Gastrocnemius medialis (tissue), 4 donors: ENCODE results near the gene CTDSPL. TPM values are rescaled to one million over a fixed set of nuclear protein-coding genes. Genes with fewer than 3 reads are reported as not detected.

Experiments
- ATAC-seq, 2 donors: fragments of 150-250 bp; one replicate each; pipeline ENCODE4 v1.9.1; 2016
- DNase-seq, 2 donors: peaks; one replicate each; pipeline ENCODE4 v3.0.0-alpha.2; 2019
- H3K27ac ChIP-seq, 4 donors: fragments of 200-600 bp; sonication (generic); 1 replicate in 1 of 4; 2 replicates in 3 of 4; pipeline ENCODE4 v1.5.1; 2016 to 2018; ENCODE audit warnings: mild to moderate bottlenecking in 2 of 4, moderate library complexity in 1 of 4
- H3K27me3 ChIP-seq, 3 donors: fragments of 200-600 bp; sonication (generic) in 2 of 3; 1 replicate in 1 of 3; 2 replicates in 2 of 3; pipeline versions ENCODE4 v1.5.1 to v1.6.0; 2016 to 2019; ENCODE audit warnings: mild to moderate bottlenecking in 1 of 3, moderate library complexity in 1 of 3
- H3K36me3 ChIP-seq, 2 donors: fragments of 200-600 bp; sonication (generic) in 1 of 2; one replicate each; pipeline ENCODE4 v1.5.1; 2017 to 2018
- H3K4me1 ChIP-seq, 2 donors: fragments of 200-600 bp; sonication (generic) in 1 of 2; one replicate each; pipeline ENCODE4 v1.5.1; 2016 to 2017; ENCODE audit warnings: mild to moderate bottlenecking in 2 of 2
- H3K4me3 ChIP-seq, 4 donors: fragments of 200-600 bp; sonication (generic) in 3 of 4; 1 replicate in 1 of 4; 2 replicates in 3 of 4; pipeline ENCODE4 v1.5.1; 2016 to 2019; ENCODE audit warnings: mild to moderate bottlenecking in 2 of 4
- H3K9me3 ChIP-seq, 3 donors: fragments of 200-600 bp; sonication (generic) in 2 of 3; 1 replicate in 1 of 3; 2 replicates in 2 of 3; pipeline ENCODE4 v1.5.1; 2016 to 2019
- POLR2A ChIP-seq, 2 donors: fragments of 450-650 bp; IDR thresholded peaks; one replicate each; pipeline ENCODE4 v1.6.1; 2017; ENCODE audit warnings: antibody characterized with exemption in 2 of 2, mild to moderate bottlenecking in 2 of 2, moderate library complexity in 2 of 2
- in situ Hi-C, 4 donors: fragments of 200-750 bp; cut with MboI; loops; one replicate each; pipeline versions ENCODE4 v1.15.0 to v1.8.0; 2017; ENCODE audit warnings: low sequenced_read_pairs in 4 of 4
- intact Hi-C: fragments of 100-400 bp; cut with DNase I; formaldehyde crosslinking; loops from one replicate; pipeline ENCODE4 v1.15.1; 2023; ENCODE audit warnings: low total_unique reads
- total RNA-seq, 4 donors: library from RNA; depleted of rRNA; stranded (reverse); fragments of >200 nt; gene quantifications; one replicate each; pipeline versions ENCODE4 v1.1.0 to v1.2.3, GENCODE V29; 2016
- TF ChIP-seq, protein P1 (sequence below), 5 experiments: fragments of 450-650 bp in 3 of 5; fragments of 200-600 bp in 2 of 5; sonication (generic) in 2 of 5; IDR thresholded peaks in 4 of 5; conservative IDR thresholded peaks in 1 of 5; 1 replicate in 4 of 5; 2 replicates in 1 of 5; pipeline ENCODE4 v1.5.1; 2016 to 2019; ENCODE audit warnings: antibody characterized with exemption in 5 of 5, mild to moderate bottlenecking in 3 of 5, moderate library complexity in 3 of 5

The CTDSPL gene
- total RNA-seq, 4 donors from 2014 or later = 12.1 to 23.1 (median 14.6) TPM

DNA sequence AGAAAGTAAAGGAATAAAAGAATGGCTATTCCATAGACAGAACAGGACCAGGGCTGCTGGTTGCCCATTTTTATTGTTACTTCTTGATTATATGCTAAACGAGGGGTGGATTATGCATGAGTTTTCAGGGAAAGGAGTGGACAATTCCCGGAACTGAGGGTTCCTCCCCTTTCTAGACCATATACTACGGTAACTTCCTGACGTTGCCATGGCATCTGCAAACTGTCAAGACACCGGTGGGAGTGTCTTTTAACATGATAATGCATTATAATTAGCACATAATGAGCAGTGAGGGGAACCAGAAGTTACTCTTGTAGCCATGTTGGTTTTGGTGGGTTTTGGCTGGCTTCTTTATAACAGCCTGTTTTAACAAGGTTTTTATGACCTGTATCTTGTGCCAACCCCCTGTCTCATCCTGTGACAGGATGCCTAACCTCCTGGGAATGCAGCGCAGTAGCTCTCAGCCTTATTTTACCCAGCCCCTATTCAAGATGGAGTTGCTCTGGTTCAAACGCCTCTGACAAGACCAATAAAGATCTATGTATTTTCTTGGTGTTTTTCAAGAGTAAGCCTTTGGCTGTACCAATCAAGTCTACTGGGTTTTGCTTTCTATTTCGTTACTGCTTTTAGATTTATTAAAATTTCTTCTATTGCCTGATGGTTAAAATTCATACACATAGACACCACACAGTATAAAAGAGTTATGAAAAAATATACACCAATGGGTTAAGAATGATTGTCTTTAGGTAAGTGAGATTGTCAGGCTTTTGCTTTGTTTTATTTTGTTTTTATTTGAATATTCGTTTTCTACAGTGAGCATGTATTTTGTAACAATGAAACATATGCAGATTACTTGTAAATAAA lies 37.4 kb upstream of the CTDSPL start:
- Histone ChIP-seq H3K27me3 (no peaks in the 10 kb centered on the region), H3K36me3 (no peaks in the 10 kb centered on the region), H3K9me3 (no peaks in the 10 kb centered on the region), H3K4me3 (no peak overlapping the region), H3K27ac (no peak overlapping the region), H3K4me1 (no peaks in the 10 kb centered on the region)
- ATAC-seq (no peak), DNase-seq (no peak)
- in situ Hi-C loops = no loop called here
- no peak for TF ChIP-seq POLR2A (IDR thresholded peaks at IDR 0.05)
- TF ChIP-seq, protein P1, sequence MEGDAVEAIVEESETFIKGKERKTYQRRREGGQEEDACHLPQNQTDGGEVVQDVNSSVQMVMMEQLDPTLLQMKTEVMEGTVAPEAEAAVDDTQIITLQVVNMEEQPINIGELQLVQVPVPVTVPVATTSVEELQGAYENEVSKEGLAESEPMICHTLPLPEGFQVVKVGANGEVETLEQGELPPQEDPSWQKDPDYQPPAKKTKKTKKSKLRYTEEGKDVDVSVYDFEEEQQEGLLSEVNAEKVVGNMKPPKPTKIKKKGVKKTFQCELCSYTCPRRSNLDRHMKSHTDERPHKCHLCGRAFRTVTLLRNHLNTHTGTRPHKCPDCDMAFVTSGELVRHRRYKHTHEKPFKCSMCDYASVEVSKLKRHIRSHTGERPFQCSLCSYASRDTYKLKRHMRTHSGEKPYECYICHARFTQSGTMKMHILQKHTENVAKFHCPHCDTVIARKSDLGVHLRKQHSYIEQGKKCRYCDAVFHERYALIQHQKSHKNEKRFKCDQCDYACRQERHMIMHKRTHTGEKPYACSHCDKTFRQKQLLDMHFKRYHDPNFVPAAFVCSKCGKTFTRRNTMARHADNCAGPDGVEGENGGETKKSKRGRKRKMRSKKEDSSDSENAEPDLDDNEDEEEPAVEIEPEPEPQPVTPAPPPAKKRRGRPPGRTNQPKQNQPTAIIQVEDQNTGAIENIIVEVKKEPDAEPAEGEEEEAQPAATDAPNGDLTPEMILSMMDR (IDR thresholded peaks at IDR 0.05 in 4 of 5, conservative IDR thresholded peaks at IDR 0.05 in 1 of 5) = no peak
- intact Hi-C loops = no loop called here

DNA sequence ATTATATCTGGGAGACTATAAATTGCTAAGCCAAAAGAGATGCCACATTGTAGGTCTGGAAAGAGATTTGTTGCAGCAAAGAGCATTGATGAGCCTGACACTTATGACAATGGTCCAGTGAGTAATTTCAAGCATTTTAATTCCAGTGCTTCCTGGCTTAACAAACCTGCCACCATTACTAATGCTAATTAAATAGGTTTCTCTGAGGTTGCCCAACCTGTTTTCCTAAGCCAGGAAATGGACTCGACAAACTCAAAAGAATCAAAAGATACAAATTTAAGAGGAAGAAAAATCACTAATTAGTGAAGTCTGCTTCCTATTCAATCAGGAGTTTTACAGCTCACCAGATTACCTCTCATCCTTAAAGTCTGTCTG lies 36.7 kb upstream of the CTDSPL start:
- no peaks in the 10 kb centered on the region for H3K27me3 ChIP-seq
- H3K4me3 ChIP-seq = no peak overlapping the region
- ATAC-seq = no peak
- H3K9me3 ChIP-seq = no peaks in the 10 kb centered on the region
- H3K36me3 ChIP-seq = no peaks in the 10 kb centered on the region
- TF ChIP-seq POLR2A (IDR thresholded peaks at IDR 0.05) = no peak
- TF ChIP-seq, protein P1 (IDR thresholded peaks at IDR 0.05 in 4 of 5, conservative IDR thresholded peaks at IDR 0.05 in 1 of 5) = no peak
- no peak for DNase-seq
- H3K27ac ChIP-seq = no peak overlapping the region
- intact Hi-C loops = no loop called here
- no peaks in the 10 kb centered on the region for H3K4me1 ChIP-seq
- in situ Hi-C loops = no loop called here

DNA sequence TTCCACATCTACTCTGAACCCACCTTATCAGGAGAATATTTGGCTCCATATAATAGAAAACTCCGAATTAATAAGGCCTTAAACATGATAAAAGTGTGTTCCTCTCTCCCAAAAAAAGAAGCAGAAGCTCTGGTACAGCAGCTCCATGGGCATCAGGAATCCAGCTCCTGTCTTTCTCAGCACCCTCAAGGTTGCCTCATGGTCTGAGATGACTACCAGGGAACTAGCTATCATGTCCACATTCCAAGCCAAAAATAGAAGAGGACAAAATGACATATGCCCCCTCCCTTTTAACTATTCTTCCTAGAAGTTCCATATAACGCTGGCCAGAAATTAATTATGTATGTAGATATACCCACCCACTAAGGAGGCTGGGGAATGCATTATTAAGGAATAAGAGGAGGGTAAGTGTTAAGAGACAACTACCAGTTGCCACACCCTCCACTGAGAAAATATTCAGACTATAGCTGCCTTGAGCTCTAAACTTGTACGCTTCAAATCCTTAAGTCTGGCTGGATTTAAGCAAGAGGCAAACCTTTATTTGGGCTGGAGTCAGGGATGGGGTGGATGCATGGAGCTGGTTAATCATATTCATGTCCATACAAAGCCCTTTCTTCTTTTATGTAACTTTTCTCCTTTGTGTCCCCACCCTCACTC lies 35.8 kb upstream of the CTDSPL start:
- ATAC-seq = no peak
- in situ Hi-C loops = no loop called here
- Histone ChIP-seq H3K4me1 (no peaks in the 10 kb centered on the region), H3K27ac (no peak overlapping the region), H3K9me3 (no peaks in the 10 kb centered on the region), H3K36me3 (no peaks in the 10 kb centered on the region), H3K27me3 (no peaks in the 10 kb centered on the region), H3K4me3 (no peak overlapping the region)
- no peak for DNase-seq
- intact Hi-C loops = no loop called here
- TF ChIP-seq, protein P1 (IDR thresholded peaks at IDR 0.05 in 4 of 5, conservative IDR thresholded peaks at IDR 0.05 in 1 of 5) = no peak
- TF ChIP-seq POLR2A (IDR thresholded peaks at IDR 0.05) = no peak

DNA sequence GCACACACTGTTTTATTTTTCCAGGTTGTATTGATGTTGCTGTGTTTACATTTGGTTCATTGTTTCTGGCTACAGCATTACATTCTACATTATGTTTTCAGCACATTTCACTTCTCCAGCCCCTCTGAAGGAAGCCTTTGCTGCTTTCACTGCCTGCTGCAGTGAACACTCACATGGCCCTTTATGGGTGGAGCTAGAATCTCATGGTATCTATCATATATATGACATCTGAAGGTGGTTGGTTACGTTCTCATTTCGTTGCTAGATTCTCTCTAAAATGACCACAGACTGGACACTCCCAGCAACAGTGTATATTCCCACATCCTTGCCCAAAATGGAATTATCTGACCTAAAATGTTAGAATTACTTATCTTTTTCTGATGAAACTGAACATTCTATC lies 35.2 kb upstream of the CTDSPL start:
- in situ Hi-C loops = no loop called here
- DNase-seq (no peak), ATAC-seq (no peak)
- intact Hi-C loops = no loop called here
- H3K27me3 ChIP-seq = no peaks in the 10 kb centered on the region
- no peaks in the 10 kb centered on the region for H3K36me3 ChIP-seq
- H3K4me3 ChIP-seq = no peak overlapping the region
- no peak overlapping the region for H3K27ac ChIP-seq
- no peaks in the 10 kb centered on the region for H3K9me3 ChIP-seq
- no peaks in the 10 kb centered on the region for H3K4me1 ChIP-seq
- TF ChIP-seq POLR2A (IDR thresholded peaks at IDR 0.05) = no peak
- TF ChIP-seq, protein P1 (IDR thresholded peaks at IDR 0.05 in 4 of 5, conservative IDR thresholded peaks at IDR 0.05 in 1 of 5) = no peak
